HepG2 (cell line): ENCODE data around the gene IGIP. TPM values are rescaled to one million over a fixed set of nuclear protein-coding genes. Genes with fewer than 3 reads are reported as not detected.

ENCODE experiments used
- ATAC-seq: fragments of 200-7000 bp; cut with Tn5 transposase; 3 replicates; pipeline ENCODE4 v1.9.1; 2020; ENCODE audit warnings: mild to moderate bottlenecking, moderate library complexity
- BruUV-seq: library from RNA; stranded (reverse); fragments of 400-500 nt; replicated peaks from 2 replicates; lab custom pipeline; 2021; lab: Mats Ljungman, UMichigan
- CTCF ChIA-PET: fragments of 300-600 bp; formaldehyde crosslinking; extraction: SDS; loops from one replicate; lab custom pipeline; 2021; ENCODE audit warnings: low total read pairs, inconsistent platforms, low intra/inter-chr PET ratio; lab: Yijun Ruan, JAX
- POLR2A ChIA-PET: fragments of 350-600 bp; sonication (Branson Sonifier 250); formaldehyde crosslinking; loops from one replicate; lab custom pipeline; 2020; ENCODE audit warnings: antibody characterized with exemption, inconsistent platforms; lab: Yijun Ruan, JAX
- DNase-seq: peaks from one replicate; pipeline ENCODE4 v3.0.0-alpha.2; 2015; ENCODE audit warnings: low spot score
- FAIRE-seq: peaks from 3 replicates; lab custom pipeline; 2011; peaks lifted over from hg19 to GRCh38; lab: Jason Lieb, UNC
- H2AFZ ChIP-seq: one replicate; pipeline ENCODE4 v1.6.1; 2011; ENCODE audit warnings: low read length, inconsistent platforms
- H3K27ac ChIP-seq: fragments of 300-600 bp; 3 replicates; pipeline ENCODE4 v1.8.0; 2011; ENCODE audit warnings: mixed run types, mild to moderate bottlenecking, mixed read lengths, low read length, inconsistent platforms; ENCODE audit not compliant: insufficient read depth; ENCODE audit errors: extremely low read length
- H3K27me3 ChIP-seq, 2 experiments: fragments of 200-600 bp in 1 of 2; 2 replicates in 1 of 2; 3 replicates in 1 of 2; pipeline versions ENCODE4 v1.6.0 to v1.8.0; 2011; ENCODE audit warnings: low read length in 2 of 2, mild to moderate bottlenecking in 2 of 2, moderate library complexity in 2 of 2, inconsistent platforms in 1 of 2; ENCODE audit not compliant: insufficient read depth in 2 of 2, control insufficient read depth in 1 of 2
- H3K36me3 ChIP-seq, 2 experiments: fragments of 200-600 bp in 1 of 2; replicated peaks in 1 of 2; 2 replicates in 1 of 2; 3 replicates in 1 of 2; pipeline versions ENCODE4 v1.5.1 to v1.8.0; 2011; ENCODE audit warnings: low read length in 2 of 2, inconsistent platforms in 1 of 2; ENCODE audit not compliant: insufficient read depth in 2 of 2, control insufficient read depth in 1 of 2
- H3K4me1 ChIP-seq: 2 replicates; pipeline ENCODE4 v1.5.1; 2012; ENCODE audit warnings: low read length, inconsistent platforms; ENCODE audit not compliant: insufficient read depth
- H3K4me2 ChIP-seq: 2 replicates; pipeline ENCODE4 v1.6.0; 2011; ENCODE audit warnings: low read depth, low read length, inconsistent platforms
- H3K4me3 ChIP-seq, 3 experiments: fragments of 200-600 bp in 1 of 3; sonication (generic), shearing (Covaris generic) in 1 of 3; replicated peaks in 1 of 3; 2 replicates each; pipeline ENCODE4 v1.5.1; 2011 to 2016; ENCODE audit warnings: low read length in 3 of 3, inconsistent platforms in 2 of 3, low read depth in 2 of 3, mild to moderate bottlenecking in 2 of 3, control low read depth in 1 of 3, mixed read lengths in 1 of 3; ENCODE audit not compliant: insufficient read depth in 1 of 3
- H3K79me2 ChIP-seq: one replicate; pipeline ENCODE4 v1.6.1; 2011; ENCODE audit warnings: low read length, inconsistent platforms; ENCODE audit not compliant: insufficient read depth
- H3K9ac ChIP-seq: 2 replicates; pipeline ENCODE4 v1.6.0; 2011; ENCODE audit warnings: mild to moderate bottlenecking, low read depth, low read length, inconsistent platforms; ENCODE audit not compliant: insufficient read depth
- H3K9me3 ChIP-seq: 2 replicates; pipeline ENCODE4 v1.5.1; 2012; ENCODE audit warnings: mild to moderate bottlenecking, low read length
- H4K20me1 ChIP-seq: 2 replicates; pipeline ENCODE4 v1.6.0; 2011; ENCODE audit warnings: inconsistent platforms, mild to moderate bottlenecking, low read length, moderate library complexity; ENCODE audit not compliant: insufficient read depth
- CHD4 ChIP-seq: fragments of 200-600 bp; sonication (generic); IDR thresholded peaks from 2 replicates; pipeline ENCODE4 v1.7.0; 2017; ENCODE audit warnings: mild to moderate bottlenecking, low read length, borderline replicate concordance
- HIVEP1 ChIP-seq: sonication (generic); formaldehyde crosslinking; IDR thresholded peaks from 2 replicates; pipeline ENCODE4 v1.4.0; 2020; ENCODE audit warnings: mild to moderate bottlenecking, missing genetic modification reagents
- MTA3 ChIP-seq: sonication (generic); formaldehyde crosslinking; IDR thresholded peaks from 2 replicates; pipeline ENCODE4 v1.4.0; 2020; ENCODE audit warnings: missing genetic modification reagents
- NFIB ChIP-seq: sonication (generic); formaldehyde crosslinking; IDR thresholded peaks from 2 replicates; pipeline ENCODE4 v1.9.0; 2021; ENCODE audit warnings: missing genetic modification reagents, mild to moderate bottlenecking, borderline replicate concordance
- NR2F6 ChIP-seq, 2 experiments: IDR thresholded peaks; 2 replicates each; pipeline ENCODE4 v1.6.1; 2016; ENCODE audit warnings: antibody characterized with exemption in 1 of 2, mild to moderate bottlenecking in 1 of 2
- PCBP2 ChIP-seq: fragments of 200-400 bp; formaldehyde crosslinking; optimal IDR thresholded peaks from 2 replicates; pipeline ENCODE3; 2018; ENCODE audit warnings: low read length, low read depth; ENCODE audit not compliant: poor library complexity, severe bottlenecking
- PHF20 ChIP-seq: sonication (generic); formaldehyde crosslinking; IDR thresholded peaks from 2 replicates; pipeline ENCODE4 v1.5.0; 2020; ENCODE audit warnings: mild to moderate bottlenecking, missing genetic modification reagents
- POLR2A ChIP-seq, 2 experiments: IDR thresholded peaks; 2 replicates each; pipeline ENCODE4 v1.6.1; 2011; ENCODE audit warnings: low read depth in 2 of 2, low read length in 2 of 2, mild to moderate bottlenecking in 1 of 2, moderate library complexity in 1 of 2; ENCODE audit not compliant: insufficient read depth in 1 of 2
- PRDM4 ChIP-seq: sonication (generic); formaldehyde crosslinking; IDR thresholded peaks from 2 replicates; pipeline ENCODE4 v1.9.0; 2021; ENCODE audit warnings: missing genetic modification reagents, borderline replicate concordance
- RERE ChIP-seq: IDR thresholded peaks from 2 replicates; pipeline ENCODE4 v1.6.1; 2016; ENCODE audit warnings: low read depth, missing genetic modification reagents, missing compliant biosample characterization
- TCF12 ChIP-seq, 2 experiments: fragments of 450-650 bp in 1 of 2; sonication (generic) in 1 of 2; formaldehyde crosslinking in 1 of 2; IDR thresholded peaks; 2 replicates each; pipeline versions ENCODE4 v1.6.1 to v1.8.0; 2017 to 2022; ENCODE audit warnings: antibody characterized with exemption in 1 of 2, mild to moderate bottlenecking in 1 of 2, missing genetic modification reagents in 1 of 2, moderate library complexity in 1 of 2
- TFDP1 ChIP-seq: IDR thresholded peaks from 2 replicates; pipeline ENCODE4 v1.6.1; 2016; ENCODE audit warnings: missing compliant biosample characterization, missing genetic modification reagents, borderline replicate concordance
- ZNF276 ChIP-seq: sonication (generic); formaldehyde crosslinking; IDR thresholded peaks from 2 replicates; pipeline ENCODE4 v1.4.0; 2020; ENCODE audit warnings: mild to moderate bottlenecking, low read depth, missing genetic modification reagents
- ZNF564 ChIP-seq: sonication (generic); formaldehyde crosslinking; IDR thresholded peaks from 2 replicates; pipeline ENCODE4 v1.8.1; 2023; ENCODE audit warnings: mild to moderate bottlenecking, missing genetic modification reagents
- WGBS: methylation state at CpG from one replicate; pipeline ENCODE4 v1.1.6; 2017; ENCODE audit warnings: low lambda C conversion rate; 5-methylcytosine and 5-hydroxymethylcytosine counted together
- in situ Hi-C: cut with HindIII; loops from 2 replicates; pipeline ENCODE4 v1.10.0; 2017; ENCODE audit warnings: low pct_unique_long_range_greater_than_20kb; ENCODE audit not compliant: extremely low pct_ligation_motif_present
- intact Hi-C: fragments of 100-400 bp; cut with micrococcal nuclease; formaldehyde crosslinking; loops from one replicate; pipeline ENCODE4 v1.10.0; 2022; ENCODE audit not compliant: unreplicated experiment
- polyA plus RNA-seq, 8 experiments: library from polyadenylated mRNA; depleted of rRNA in 3 of 8; stranded (reverse) in 7 of 8; unstranded in 1 of 8; fragments of >200 nt; fragmentation: Illumina TruSeq in 4 of 8; extraction: Trizol in 4 of 8; gene quantifications; 2 replicates each; pipeline versions ENCODE4 v1.2.1 to v1.2.3, GENCODE V29; 2011 to 2016; ENCODE audit warnings: low read depth in 4 of 8, missing spikeins in 1 of 8, mixed read lengths in 1 of 8; ENCODE audit not compliant: insufficient read depth in 1 of 8
- total RNA-seq, 5 experiments: library from RNA; depleted of rRNA; stranded (reverse); fragments of >200 nt; fragmentation: Illumina TruSeq; extraction: Trizol; gene quantifications; 2 replicates each; pipeline ENCODE4 v1.2.3, GENCODE V29; 2016; ENCODE audit warnings: low read depth in 1 of 5

IGIP gene
- total and polyA plus RNA-seq, 2 of the 13 experiments (the other 11 are each of a cell fraction or from before 2014, with no cell fraction given) = 1.7 to 2.1 TPM

GRCh38 chr5:140093866-140094265, 31.9 kb upstream of the IGIP start:
- FAIRE-seq (no peak), ATAC-seq (no peak), DNase-seq (no peak)
- Histone ChIP-seq H3K4me1 (no peaks in the 10 kb centered on the region), H4K20me1 (no peaks in the 10 kb centered on the region), H3K4me3 (no peak overlapping the region), H3K4me2 (no peak overlapping the region), H3K9ac (no peak overlapping the region), H3K79me2 (no peaks in the 10 kb centered on the region), H3K27ac (no peak overlapping the region), H3K9me3 (peaks cover 12% of the 10 kb centered on the region), H3K27me3 (peaks cover 0 to 12% of the 10 kb centered on the region in 2 experiments; a peak in 1 of 5 replicates), H3K36me3 (no peaks in the 10 kb centered on the region), H2AFZ (no peak overlapping the region)
- CTCF ChIA-PET = no interaction called here
- WGBS = 3% methylated on average over 1 of the region's 1 CpG
- in situ Hi-C loops (no loop called here), intact Hi-C loops (no loop called here)
- BruUV-seq = no TSS peak
- POLR2A ChIA-PET = no interaction called here
- TF ChIP-seq RERE (CRISPR knock-in tag) = no peak
- TF ChIP-seq PCBP2 = no peak
- TF ChIP-seq TFDP1 (CRISPR knock-in tag) = no peak
- no peak for TF ChIP-seq MTA3 (CRISPR knock-in tag)
- TF ChIP-seq CHD4 = no peak
- no peak for TF ChIP-seq HIVEP1 (CRISPR knock-in tag)
- no peak for TF ChIP-seq ZNF276 (CRISPR knock-in tag)
- no peak for TF ChIP-seq POLR2A (IDR thresholded peaks at IDR 0.05; ENCODE audit: insufficient read depth in 1 of 2, low read depth in 2 of 2, low read length in 2 of 2)
- TF ChIP-seq TCF12 (IDR thresholded peaks at IDR 0.05) = no peak
- no peak for TF ChIP-seq TCF12 (CRISPR knock-in tag; IDR thresholded peaks at IDR 0.05)
- no peak for TF ChIP-seq NR2F6 (IDR thresholded peaks at IDR 0.05)
- no peak for TF ChIP-seq NR2F6 (CRISPR knock-in tag; IDR thresholded peaks at IDR 0.05)
- no peak for TF ChIP-seq NFIB
- TF ChIP-seq ZNF564 (CRISPR knock-in tag) = no peak
- TF ChIP-seq PHF20 (CRISPR knock-in tag) = no peak
- no peak for TF ChIP-seq PRDM4 (CRISPR knock-in tag)
